HG03354 (cell line): ENCODE measurements around the gene UBE4B.

Experiments
- ATAC-seq: cut with Tn5 transposase; IDR thresholded peaks from one replicate; pipeline ENCODE4 v1.9.1; 2021; ENCODE audit warnings: mild to moderate bottlenecking; ENCODE audit not compliant: unreplicated experiment, poor library complexity, severe bottlenecking

Gene UBE4B

GRCh38 chr1:10228528-10228927 is 195.8 kb downstream of the UBE4B start:
- no peak for ATAC-seq

- no peak for ATAC-seq
These were observed 197.1 kb downstream of the UBE4B start for GRCh38 chr1:10229903-10230302.
